Stimulated activated CD4-positive, alpha-beta T cell treated with anti-CD3 and anti-CD28 coated beads, Interleukin-12 subunit alpha, Interleukin-12 subunit beta, amount 100 ng/mL, for 48 hours (primary cell): ENCODE results near the gene EDEM1.

ENCODE experiments used
- DNase-seq, 3 donors: peaks; one replicate each; pipeline ENCODE4 v3.0.0-alpha.2; 2020; ENCODE audit warnings: low read depth in 2 of 3, low spot score in 1 of 3

The EDEM1 gene

DNA sequence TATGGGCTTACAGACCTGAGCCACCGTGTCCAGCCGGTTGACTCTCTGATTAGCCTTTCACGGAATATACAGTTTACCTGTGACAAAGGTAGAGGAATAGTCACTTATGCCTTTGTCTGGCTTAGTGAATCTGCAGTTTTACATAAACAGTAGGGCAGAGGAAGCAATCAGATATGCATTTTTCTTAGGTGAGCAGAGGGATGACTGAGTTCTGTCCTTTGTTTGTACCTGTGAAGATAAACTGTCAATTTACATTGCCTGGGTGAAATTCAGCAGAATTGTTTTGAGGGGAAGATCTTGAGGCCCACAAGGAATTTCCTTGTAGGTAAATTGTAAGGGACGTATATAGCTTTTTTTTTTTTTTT is 10.8 kb downstream of the EDEM1 start:
- DNase-seq, result no peak

DNA sequence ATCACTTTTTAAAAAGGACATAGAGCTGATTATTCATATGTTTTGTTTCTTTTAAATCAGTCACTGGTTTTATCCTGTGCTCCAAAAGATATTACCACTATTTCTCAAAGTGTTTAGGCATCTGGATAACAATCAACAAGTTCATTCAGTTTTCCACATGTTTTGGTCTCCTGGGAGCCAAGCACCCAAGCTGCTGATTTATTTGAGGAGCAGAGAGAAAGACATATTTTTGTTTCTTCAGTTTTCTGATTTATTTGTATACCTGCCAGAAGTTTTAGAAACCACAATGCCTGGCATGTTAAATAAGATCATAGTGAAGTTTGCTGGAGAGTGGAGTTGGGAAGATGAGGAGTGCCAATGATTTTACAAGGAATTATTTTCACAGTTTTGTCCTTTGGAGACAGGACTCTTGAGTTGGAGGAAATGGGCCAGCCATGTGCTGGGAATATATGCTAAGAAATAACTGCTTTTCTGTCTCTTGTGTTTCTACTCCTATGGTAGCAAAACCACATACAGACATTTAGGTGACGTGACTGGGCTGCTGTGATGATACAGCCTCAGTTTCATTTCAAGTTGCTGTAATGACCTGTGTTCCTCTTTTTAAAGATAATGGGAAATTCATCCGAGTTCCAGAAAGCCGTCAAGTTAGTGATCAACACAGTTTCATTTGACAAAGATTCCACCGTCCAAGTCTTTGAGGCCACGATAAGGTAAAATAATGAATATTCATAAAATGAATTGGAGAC is 11.7 kb downstream of the EDEM1 start:
- no peak for DNase-seq

DNA sequence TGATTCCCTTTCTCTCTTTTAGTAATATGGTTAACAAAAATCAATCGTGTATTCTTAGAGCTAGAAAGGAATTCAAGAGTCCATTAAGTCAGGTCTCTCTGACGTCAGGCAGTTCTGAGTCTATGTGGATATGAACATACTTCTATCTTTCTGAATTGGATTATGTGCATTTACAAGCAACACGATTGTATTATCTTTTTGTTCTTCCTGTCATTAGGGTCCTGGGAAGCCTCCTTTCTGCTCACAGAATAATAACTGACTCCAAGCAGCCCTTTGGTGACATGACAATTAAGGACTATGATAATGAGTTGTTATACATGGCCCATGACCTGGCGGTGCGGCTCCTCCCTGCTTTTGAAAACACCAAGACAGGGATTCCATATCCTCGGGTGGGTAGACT is 14.0 kb downstream of the EDEM1 start:
- DNase-seq, result no peak

DNA sequence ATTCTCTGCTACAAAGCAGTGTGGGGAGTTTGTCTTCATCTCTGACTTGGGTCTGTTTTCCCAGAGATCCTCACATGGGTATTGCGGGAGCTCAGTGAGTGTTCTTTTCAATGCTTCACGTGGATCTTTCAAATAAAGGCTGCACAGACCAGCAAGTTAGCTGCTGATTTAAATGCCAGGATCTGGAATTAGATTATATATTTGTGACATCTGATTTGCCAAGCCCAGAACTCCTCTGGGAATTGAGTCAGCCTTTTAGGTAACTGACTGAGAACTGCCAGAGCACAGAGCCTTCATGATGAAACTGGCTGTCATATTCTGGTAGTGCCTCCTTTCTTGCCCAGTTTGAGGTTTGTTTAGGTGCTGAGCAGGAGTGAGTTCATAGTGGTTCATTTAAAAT is 14.7 kb downstream of the EDEM1 start:
- no peak for DNase-seq

DNA sequence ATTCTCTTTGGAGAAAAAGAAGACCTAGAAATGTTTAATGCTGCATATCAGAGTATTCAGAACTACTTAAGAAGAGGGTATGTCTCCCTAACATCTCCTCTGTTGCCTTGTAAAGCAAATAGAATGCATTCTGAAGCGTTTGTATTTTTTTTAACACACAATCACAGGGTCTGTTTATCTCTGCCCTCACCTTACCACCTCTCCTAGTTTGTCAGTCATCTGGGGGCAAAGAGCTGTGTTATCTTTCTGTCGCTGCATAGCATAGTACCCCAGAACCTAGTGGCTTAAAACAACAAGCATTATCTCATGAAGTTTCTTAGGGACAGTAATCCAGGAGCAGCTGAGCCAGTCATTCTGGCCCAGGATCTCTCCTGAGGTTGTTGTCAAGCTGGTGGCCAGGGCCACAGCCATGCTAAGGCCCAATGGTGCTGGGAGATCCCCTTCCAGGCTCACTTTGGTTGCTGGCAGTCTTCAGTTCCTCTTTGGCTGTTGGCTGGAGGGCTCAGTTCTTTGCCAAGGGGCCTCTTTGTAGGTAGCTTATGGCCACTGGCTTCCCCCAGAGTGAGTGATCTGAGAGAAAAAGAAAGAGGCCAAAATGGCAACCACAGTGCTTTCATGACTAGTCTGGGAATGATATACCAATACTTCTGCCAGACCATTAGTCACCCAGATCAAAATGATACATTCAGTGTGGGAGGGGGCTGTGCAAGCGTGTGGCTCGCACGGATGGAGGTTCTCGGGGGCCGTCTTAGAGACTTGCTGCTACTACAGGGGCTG is 17.8 kb downstream of the EDEM1 start:
- DNase-seq, result peak in 1 of 3 donors; percentile 46

DNA sequence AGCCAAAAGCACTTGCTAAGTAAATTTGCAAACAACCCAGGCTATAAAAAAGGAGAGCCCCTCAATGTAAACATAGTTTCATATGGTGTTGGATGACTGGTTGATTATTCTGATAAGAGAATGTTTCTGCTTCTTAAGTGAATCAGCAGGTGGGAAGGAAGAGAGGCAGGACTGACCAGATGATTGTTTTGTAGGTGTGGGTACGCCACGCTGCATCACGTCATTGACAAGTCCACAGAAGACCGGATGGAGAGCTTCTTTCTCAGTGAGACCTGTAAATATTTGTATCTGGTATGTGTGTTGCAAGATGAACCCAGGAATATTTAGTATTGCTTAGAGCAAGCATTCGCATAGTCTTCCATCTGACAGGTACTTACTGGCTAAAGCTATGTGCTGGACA is 23.4 kb downstream of the EDEM1 start:
- DNase-seq, result no peak

DNA sequence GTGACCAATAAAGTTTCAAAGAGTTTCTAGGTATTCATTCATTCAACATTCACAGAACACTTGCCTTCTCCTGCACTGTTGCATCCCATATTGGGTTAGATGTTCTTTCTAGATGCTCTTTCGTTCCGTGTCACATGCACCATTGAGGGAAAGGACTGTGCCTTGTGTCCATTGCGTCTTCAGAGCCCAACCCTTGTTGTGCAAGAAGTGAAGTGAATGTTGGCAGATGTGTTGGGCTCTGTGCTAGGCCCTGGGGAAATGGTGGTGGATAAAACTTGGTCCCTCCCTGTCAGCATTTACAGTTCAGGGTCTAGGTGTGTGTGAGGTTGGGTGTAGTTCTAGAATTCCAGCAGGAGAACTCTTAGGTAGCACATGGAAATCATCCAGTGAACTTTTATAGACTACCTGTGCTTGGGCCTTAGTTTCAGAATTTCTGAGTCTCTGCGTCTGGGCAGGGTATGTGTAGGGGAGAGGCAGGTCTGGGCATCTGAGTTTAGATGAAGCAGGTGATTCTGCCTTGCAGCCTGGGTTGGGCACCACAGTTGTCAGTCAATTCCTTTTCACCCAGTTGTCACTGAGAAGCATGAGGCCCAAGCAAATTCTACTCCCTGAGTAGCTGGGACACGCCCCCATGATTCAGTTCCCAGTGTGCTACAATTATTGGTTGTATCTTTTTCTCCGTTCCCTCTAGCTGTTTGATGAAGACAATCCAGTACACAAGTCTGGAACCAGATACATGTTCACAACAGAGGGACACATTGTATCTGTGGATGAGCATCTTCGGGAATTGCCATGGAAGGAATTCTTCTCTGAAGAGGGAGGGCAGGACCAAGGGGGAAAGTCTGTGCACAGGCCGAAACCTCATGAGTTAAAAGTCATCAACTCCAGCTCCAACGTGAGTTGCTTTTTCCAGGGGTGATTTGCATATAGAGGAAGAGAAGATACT is 25.4 kb downstream of the EDEM1 start:
- no peak for DNase-seq

DNA sequence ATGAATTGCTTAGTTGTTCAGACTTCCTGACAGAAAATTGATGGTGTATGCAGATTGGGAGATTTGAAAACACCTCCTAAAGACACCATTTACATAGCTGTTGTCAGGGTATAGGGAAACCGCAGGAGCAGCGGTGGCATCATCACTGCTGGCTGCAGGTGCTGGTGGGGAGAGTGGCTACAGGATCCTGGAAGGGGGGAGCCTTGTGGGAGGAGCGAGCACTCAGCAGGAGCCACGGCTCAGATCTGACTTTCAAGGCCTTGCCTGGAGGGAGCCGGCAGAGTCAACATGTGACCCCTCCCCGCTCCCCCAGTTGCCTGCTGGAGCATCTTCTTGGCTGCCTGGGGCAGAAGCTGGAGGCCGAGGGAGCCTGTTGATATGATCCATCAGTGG is 26.1 kb downstream of the EDEM1 start:
- DNase-seq, result no peak

DNA sequence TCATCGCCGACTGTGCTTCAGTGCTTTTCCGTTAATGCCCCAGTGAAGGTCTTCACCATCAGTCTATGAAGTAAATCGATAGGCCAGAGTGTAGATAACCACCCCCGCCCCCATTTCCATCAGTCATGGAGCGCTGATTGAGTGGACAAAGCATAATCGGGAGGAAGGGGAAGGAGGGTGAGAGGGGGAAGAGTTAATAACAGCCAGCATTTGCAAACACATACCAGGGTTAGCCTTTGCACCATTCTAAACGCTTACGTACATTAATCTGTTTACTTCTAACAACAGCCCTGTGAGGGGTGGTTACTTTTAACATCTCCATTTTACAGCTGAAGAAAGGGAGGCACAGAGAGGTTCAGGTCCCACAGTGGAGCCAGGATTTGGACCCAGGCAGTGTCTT is 26.8 kb downstream of the EDEM1 start:
- DNase-seq, result no peak

DNA sequence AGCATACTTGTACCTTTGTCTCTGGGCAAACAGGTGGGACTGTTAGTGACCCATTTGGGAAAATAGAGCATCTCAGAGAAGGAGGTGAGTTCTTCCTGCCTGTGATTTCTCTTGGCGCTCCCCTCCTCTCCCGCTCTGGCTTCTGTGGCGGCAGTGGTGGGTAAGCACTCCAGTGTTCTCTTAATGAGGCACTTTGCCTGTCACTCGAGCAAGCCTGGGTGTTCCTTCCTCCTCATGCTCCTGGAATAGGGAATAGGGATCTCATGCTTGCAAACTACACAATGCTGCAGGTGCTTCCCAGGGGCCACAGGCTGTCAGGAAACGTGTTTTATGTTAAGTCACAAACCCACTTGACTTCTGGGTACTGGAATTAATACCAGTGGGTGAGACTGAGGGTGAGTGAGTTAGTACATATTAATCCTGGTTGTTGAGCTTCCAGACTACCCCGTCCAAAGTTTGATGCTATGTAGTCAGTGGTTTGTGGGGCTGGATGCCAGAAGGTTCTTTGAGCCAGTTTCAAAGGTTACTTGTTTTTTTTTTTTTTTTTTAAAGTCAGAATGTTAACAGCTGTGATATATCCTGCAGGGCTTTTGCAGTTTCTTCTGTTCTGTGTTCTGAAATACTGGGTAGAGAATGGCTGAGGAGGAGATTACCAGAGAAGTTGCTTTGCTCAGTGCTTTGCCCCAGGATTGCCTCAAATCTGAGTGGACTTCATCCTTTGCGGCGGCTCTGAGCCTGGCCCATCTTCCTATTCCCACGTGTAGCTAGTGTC is 30.5 kb downstream of the EDEM1 start:
- DNase-seq, result no peak

DNA sequence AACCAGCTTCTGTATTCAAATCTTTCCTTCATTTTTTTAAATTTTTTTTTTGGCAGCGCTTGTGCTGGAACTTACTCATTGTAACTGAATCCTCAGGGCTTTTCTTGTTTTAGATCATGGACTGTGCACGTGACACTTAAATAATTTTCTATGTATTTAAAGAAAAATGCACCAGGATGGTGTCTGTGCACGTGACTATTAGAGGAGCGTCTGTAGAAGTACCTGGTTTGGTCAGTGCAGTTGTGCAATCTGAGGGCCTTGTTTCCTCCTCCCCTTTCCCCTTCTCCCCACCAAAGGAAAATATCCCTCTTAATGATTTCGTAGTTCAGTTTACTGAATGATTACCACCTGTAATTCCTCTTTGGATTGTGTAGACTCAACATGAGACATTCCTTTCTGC is 31.3 kb downstream of the EDEM1 start:
- DNase-seq, result no peak

DNA sequence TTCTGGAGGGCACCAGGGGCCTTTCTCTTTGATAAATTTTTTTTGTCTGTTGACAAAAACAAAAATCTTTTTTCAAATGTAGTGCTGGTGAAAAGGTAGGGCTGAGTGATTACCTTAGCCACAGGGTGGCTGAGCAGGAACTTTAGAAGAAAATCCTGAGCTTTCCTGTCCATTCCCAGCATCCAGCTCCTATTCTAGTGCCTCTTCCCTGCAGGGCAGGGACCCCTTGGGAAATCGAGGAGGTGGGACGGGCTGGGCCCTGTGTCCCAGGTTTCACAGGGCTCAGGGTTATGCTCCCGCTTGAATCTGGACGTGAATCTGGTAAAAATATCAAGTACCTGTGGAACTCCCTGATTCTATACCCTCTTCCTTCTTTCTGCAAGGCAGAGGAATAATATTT is 31.7 kb downstream of the EDEM1 start:
- DNase-seq, result no peak

DNA sequence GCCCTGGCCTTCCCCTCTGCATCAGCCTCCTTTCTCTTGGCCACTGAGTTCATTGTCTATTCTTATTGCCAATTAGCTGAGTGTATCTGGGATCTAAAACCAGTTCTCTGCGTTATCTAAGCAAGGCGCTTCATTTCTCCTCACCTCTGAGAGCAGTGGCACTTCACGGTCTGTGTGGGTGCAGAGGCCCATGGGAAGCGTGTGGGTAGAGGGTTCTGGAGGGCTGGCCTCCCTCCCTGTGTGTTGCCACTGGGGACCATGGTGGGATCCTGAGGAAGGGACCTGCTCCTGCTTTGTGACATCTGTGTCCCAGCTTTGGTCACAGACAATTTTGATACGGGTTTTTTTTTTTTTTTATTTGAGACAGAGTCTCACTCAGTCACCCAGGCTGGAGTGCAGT is 32.7 kb downstream of the EDEM1 start:
- DNase-seq, result no peak

DNA sequence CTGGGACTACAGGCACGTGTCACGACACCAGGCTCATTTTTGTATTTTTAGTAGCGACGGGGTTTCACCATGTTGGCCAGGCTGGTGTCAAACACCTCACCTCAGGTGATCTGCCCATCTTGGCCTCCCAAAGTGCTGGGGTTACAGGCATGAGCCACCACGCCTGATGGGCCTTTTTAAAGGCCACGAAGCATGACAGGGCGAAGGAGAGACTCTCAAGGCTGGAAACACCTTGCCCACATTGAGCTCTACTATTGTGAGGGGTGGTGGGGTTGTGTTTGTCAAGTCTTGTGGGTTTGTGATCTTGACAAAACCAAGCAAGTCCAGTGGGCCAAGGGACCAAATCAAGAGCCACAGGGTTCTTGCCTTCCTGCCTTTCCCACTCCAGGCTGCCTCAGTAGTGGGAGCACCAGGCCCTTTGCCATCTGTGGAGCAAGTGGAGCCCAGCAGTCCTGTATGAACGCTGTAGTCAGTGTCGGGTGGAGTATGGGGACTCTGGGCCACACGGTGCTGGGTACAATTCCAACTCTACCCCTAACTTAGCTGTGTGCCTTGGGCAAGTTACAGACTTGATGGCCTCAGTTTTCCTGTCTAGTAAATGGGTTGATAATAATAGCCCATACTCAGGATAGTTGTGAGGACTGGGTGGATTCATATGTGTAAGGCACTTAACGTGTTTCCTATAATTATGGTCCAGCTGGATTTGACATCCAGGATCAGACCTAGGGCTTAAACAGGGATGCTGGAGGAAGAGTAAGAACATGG is 33.3 kb downstream of the EDEM1 start:
- no peak for DNase-seq

DNA sequence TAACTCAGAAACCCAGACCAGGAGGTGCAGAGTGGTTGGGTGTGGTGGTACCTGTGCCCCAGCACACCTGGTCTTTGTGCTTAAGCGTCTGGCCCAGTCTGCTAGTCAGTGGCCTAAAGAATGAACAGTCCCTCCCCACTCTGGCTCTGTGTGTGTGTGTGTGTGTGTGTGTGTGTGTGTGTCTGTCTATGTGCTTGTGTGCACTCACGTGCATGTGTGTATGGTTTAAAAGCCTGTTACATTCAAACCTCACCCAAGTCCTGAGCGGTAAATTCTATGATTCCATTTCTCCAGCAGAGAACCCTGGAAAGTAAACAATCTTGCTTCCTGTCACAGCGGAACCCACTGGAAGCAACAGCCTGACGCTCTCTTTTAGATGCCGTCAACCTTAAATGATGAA is 34.2 kb downstream of the EDEM1 start:
- no peak for DNase-seq

DNA sequence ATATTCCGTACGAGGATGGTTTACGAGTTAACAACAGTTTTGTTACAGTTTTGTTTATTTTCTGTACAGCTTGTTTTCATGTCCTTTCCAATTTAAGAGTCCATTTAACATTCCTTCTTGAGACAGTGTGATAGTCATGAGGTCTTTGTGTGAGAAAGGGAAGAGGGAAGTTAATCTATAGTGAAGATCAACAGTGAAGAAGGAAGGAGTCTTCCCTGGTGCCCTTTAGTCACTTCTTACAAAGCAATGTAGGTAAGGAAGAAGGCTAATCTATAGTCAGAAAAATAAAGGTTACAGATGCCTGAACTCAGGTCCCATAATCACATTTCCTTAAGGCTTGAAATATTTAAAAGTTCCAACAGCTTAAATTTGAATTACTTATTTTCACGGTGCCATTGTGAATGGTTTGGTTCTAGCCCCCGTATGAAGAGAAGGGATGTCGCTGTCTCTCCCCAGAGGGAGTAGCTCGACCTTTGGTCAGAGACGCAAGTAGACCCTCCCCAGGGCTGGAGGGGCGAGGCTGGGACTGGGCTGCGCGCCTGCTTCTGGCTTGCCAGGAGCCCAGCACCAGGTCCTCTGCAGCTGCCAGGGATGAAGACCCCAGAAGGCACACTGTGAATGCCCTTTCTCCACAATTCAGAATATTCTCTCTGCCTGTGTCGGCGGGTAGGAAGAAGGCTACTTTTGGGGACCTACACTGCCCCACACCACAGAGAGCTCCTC is 34.9 kb downstream of the EDEM1 start:
- DNase-seq, result no peak

DNA sequence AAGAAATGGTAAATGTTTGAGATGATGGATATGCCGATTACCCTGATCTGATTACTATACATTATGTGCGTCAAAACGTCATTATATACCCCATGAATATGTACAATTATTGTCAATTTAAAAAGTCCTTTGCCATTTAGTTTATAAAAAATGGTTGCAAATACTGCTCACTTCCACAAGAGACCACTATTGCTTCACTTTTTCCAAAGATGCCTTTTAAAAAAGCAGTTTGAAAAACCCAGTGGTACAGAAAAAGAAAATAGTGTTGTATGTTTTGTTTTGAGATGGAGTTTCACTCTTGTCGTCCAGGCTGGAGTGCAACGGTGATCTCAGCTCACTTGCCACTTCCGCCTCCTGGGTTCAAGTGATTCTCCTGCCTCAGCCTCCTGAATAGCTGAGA is 39.3 kb downstream of the EDEM1 start:
- DNase-seq, result no peak

DNA sequence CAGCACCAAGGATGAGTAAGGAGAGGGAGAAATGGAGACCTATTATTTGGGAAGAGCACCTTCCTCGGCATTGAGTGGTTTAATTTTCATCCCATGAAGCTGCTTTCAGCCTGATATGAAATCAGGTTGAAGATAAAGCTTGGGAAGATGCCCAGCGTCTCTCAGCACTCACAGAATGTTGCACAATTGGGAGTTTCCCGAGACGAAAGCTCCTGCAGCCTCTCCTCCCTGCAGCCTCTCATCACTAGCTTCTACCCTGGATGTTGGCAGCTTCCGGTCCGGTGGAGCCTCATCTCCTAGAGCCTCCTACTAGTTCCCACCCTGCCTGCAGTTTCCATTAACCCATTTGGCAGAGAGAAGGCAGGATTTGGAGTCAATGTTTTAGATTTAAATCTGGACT is 40.3 kb downstream of the EDEM1 start:
- DNase-seq, result no peak

DNA sequence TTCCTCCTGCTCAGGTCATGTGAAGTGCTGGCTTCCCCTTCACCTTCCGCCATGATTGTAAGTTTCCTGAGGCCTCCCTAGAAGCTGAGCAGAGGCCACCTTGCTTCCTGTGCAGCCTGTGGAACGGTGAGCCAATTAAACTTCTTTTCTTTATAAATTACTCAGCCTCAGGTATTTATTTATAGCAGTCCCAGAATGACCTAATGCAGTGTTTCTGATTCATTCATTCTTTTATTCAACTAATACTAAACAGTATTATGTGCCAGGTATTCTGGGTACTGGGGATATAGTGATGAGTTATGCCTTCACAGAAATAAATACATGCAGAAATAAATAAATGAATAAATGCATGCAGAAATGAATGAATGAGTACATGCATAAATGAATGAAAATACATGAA is 41.9 kb downstream of the EDEM1 start:
- DNase-seq, result no peak

DNA sequence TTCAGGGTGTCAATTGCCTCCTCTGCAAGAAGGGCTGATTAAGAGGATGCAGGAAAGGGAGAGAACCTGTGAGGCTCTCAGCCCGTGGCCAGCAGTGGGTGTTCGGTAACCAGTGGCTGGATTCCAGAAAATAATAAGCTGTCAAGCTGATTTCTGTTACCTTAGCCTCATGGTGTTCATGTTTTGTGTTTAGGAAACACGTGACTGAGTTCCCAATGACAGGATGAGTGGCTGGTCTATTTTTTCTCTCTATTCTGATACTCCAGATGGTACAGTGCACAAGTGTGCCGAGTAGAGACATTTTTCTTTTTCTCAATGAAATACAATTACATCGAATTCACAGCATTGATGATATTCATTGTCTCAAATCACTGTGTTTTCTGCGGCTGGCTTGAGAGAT is 43.6 kb downstream of the EDEM1 start:
- DNase-seq, result no peak
